ENCODE measurements around the gene PTPN20.
"Not testable (repeated sequence)": the region's sequence is repeated elsewhere in the genome, so short reads cannot be mapped to it uniquely, and the experiment has no call there.

PTPN20 gene, protein sequence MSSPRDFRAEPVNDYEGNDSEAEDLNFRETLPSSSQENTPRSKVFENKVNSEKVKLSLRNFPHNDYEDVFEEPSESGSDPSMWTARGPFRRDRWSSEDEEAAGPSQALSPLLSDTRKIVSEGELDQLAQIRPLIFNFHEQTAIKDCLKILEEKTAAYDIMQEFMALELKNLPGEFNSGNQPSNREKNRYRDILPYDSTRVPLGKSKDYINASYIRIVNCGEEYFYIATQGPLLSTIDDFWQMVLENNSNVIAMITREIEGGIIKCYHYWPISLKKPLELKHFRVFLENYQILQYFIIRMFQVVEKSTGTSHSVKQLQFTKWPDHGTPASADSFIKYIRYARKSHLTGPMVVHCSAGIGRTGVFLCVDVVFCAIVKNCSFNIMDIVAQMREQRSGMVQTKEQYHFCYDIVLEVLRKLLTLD

DNA sequence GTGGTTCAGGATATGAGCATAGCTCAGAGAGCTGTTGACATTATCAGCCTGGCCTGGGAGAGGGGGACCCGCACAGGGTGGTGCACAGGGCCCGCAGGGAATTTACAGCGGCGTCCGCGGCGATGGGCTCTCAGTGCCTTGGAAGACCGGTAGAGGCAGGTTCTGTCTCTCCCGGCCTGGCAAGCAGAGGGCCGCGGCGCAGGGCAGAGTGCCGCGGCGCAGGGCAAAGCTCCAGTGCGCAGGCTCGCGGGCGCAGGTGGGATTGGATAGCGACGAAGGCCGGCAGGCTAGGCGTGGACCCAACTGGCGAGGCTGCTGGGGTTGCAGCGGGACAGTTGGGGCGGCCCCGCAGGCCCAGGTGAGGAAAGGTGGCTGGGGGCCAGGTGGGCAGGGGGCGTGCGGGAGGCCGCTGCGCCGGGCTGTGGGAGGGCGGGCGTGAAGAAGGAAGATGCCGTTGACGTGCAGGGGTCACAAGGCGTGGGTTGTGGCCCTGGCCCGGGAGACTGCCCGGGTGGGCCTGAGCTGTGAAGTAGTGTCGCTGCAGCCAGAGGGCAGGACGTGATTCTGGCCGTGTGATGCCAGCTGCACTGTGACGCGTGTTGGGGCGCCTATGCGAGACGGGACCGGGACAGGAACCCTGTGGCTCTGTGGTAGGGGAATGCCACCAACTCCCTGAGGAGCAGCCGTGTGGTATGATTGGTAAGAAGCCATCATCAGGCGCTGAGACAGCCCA lies at the start of gene PTPN20:
TSS of gene PTPN20 (plus strand) at position 285 of the 733 bp plus-strand sequence. CDS start 21,072 bp downstream, outside the sequence.
- DNase-seq, result not testable (repeated sequence)

DNA sequence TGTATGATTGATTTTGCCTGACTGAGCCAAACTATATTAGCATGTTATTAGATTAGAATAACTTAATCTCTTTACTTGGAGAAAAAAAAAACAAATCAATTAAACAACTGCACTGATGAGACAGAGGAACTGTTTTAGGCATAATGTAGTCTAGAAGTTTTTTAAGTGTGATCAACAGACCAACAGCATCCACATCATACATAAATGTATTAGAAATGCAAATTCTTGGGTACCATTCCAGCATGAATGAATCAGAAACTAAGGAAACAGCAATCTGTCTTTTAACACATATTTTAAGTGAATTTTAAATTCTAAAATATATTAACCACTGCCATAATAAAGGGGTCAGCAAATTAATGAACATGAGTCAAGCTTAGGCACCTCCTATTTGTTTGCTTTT lies 41.5 kb upstream of the PTPN20 start:
- DNase-seq, result not testable (repeated sequence)

DNA sequence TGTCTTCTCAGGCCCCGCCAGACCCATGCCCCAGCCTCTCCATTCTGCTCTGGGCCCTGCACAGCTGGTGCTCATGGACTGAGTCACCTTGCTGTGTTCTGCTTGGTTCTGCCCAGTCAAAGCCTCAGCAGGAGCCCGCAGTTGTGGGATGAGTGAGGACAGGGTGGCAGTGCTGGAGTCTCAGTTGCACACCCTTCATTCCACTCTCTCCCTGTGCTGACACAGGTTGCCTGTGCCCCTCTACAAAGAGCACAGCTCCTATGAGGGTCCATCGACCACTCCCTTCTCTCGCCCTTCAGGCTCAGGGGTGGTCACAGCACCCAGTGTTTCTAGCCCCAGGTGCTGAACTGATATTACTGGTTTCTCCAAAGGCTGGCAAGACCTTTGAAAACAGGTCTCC lies 39.6 kb upstream of the PTPN20 start:
- DNase-seq, result not testable (repeated sequence)

DNA sequence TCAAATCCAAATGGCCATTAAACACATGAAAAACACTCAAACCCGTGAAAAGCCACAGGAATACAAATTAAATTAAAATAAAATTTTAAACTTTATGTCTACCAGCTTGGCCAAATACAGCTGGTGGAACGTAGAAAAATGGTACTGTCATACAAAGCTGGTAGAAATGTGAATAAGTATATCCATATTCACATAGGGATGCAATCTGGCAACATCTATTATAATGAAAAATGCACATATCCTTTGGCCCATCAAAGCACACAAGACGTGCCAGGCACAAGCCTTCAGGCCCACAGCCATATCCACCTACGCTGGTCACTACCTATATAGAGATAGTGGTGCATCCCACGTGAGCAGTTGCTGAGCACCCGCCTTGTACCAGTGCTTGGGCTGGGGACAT lies 35.9 kb upstream of the PTPN20 start:
- not testable (repeated sequence) for DNase-seq

DNA sequence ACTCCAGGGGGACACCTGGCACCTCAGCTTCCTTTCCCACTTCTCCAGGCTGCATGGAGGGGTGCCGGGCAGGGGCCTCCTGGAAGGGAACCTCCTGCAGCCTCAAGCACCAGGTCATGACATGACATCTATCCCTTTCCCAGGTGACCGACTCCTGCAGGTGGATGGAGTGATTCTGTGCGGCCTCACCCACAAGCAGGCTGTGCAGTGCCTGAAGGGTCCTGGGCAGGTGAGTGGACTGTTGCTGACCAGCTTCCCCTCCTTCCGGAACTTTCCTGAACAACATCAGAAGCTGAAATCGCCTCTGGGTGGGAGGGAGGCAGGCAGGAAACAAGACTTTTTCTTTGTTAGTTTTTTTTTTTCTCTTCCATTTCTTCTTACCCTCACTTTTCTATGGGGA lies 34.5 kb upstream of the PTPN20 start:
- DNase-seq, result not testable (repeated sequence)

DNA sequence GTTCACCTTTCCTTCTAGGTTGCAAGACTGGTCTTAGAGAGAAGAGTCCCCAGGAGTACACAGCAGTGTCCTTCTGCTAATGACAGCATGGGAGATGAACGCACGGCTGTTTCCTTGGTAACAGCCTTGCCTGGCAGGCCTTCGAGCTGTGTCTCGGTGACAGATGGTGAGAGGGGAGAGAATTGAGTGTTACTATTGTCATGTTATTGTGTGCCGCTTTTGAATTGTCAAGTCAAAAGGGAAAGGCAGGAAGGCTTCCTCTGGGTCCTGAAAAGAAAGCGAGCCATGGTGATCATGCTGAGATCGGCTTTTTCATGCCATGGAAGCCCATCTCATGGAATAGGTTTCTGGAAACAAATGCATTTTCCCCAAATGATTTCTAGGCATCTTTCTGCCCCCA lies 32.5 kb upstream of the PTPN20 start:
- DNase-seq, result peak; percentile 83

DNA sequence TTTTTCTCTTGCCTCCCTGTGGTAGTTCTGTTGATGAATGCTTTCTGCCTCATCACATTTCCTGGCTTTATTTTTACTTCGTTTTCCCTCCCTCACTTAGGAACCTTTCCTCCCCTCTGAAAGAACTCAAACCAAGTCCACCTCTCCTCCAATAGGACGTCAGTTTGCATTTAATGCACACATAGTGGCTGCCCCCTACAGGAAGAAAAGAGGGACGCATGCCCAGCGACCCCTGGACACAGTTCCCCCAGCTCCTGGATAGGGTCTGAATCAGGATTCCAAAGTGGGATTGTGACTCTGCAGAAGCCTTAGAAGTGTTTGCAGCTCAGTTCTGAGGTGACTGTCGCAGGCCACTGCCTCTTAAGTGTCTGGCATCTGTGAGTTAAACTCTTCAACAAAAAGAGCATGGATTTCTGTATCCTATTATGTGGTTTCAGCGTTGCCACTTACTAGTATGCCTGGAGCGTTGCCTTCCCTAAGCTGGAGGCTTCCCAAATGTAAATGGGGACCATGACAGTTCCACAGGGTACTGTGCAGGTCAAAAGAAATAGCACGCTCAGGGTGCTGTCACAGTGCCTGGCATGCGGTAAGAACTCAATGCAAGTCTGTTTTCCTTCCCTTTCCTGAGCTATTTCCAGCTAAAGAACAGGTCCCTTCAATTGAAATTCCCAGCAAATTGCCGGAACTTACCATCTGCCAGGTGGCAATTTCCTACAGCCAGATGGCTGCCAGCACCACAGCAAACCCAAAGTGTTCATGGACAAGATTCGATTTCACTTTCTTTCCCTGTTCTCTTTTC lies 20.2 kb upstream of the PTPN20 start:
- peak; percentile 31 for DNase-seq

DNA sequence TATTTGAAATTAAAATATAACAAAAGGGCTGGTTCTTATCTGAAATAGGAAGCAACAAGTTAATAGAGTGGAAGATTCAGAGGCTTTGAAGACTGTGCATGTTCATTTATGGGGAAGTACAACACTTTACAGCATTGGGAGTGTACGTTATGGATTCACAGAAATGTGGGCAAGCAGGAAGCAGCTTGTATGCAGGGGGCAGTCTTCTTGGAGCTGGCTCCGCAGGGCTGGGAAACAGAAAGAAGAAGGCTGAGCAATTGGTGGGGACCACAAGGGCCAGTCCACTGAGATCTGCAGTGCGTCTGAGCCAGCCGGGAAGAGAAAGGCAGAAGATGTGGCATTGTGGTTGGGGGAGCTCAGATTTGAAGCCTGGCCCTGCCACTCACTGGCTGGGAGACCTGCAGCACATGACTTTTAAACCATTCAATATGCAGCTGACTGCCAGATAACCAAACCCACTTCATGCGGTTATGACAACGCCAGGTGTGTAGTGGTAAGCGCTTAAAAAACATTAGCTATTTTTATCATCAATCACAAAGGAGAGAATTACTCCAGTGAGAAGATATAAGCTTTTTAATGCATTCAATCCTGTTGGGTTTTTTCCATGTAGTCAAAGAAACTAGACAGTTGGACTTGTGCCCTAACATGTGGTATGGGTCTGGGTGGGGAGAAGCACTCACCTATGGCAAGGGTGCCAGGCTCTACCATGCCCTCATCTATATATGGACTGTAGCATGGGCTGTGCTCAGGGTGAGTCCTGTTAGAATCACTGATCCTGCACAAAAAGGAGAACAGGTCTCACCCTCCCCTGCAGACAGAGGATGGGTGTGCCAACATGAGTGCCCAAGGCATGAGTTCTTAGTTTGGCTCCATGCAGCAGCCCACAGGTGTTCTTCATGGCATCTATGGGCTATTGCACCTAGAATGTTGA lies 14.2 kb upstream of the PTPN20 start:
- not testable (repeated sequence) for DNase-seq

DNA sequence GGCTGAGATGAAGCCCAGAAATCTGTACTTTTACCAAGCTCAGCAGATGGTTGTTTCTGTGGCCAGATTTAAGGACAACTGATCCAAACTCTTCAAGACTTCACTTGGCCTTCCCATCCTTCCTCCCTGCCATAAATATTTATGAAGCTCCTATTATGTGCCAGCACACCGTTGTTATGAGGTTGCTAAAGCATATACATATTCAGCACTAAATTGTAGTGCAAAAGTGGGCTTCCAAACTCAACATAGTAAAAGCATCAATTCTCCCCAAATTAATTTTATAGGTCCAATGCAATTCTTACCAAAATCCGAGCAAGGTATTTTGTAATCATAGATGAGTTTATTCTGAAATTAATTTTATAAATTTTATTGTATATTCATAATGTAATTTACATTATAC lies 10.0 kb upstream of the PTPN20 start:
- DNase-seq, result not testable (repeated sequence)

DNA sequence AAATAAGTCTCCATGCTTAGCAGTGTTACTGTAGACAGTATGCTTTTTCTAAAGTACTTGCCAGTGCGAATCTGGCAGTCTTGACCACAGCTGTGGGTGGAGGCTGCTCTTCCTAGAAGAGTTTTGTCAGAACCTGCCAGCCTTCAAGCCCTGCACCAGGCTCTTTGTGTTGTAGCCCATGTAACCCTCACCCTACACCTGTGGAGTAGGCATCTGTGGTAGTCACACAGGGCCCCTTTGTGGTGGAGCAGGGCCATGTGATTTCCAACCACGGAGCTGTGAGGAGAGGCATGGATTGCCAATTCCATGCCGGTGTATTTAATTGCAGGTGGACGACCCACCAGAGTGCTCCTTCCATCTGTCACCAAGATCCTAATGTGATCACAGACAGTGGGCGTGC lies 7.4 kb upstream of the PTPN20 start:
- DNase-seq, result not testable (repeated sequence)

DNA sequence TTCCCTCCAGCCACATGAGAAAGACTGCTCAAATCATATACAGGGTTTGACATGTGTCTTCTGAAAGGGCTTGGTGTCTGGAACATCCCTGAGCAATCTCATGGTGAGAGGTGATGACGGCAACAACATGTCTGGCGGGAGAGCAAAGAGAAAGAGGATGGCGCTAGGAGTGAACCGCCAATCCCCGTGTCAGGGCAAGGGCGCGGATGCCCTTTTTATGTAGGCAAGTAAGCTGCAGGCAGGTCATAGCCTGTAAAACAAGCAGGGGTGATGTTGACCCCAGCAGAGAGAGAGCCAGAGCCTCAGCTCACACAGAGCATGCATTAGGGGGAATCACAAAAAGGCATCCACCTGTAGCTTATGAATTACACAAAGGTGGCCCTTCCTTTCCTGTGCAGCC lies 4.9 kb upstream of the PTPN20 start:
- DNase-seq, result not testable (repeated sequence)

DNA sequence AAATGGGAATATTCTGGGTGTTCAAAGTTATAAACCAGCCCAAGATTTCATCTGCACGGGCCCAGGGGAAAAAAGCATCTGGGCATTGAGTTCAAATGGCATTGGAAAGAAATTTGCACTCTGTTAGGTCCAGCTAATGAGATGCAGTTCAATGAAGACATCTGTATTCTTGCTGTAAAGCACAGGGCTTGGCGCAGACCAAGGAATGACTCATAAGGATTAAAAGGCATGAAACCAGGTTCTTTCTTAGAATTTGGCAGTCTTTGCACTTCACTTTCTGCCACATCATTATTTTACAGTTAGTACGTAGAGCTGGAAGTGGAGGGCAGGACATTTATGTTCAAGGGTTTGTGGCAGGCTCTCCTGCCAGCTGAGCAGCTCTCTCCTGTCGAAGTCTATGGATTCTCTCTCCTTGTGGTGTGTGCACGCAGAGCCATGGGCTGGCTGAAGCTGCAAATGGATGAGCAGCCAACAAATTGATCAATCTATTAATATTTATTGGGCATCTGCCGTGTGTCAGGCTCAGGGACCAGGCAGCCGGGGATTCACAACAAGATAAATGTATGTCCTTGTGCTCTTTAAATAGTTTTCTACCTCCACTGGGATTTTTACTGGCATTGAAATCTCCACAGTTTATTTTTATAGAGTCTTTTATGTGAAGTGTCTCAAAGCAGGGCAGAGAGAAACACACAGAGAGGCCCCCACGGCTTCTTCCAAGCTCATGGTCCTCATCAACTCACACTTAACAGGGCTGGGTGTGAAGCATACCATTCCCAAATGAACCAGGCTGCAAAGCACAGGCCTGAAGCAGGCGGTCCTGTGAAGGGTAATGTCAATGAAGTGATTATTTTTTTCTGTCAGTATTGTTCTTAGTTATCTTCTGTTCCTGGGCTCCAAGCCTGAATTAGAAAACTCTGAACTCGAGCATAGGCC lies 3.8 kb upstream of the PTPN20 start:
- DNase-seq, result not testable (repeated sequence)

DNA sequence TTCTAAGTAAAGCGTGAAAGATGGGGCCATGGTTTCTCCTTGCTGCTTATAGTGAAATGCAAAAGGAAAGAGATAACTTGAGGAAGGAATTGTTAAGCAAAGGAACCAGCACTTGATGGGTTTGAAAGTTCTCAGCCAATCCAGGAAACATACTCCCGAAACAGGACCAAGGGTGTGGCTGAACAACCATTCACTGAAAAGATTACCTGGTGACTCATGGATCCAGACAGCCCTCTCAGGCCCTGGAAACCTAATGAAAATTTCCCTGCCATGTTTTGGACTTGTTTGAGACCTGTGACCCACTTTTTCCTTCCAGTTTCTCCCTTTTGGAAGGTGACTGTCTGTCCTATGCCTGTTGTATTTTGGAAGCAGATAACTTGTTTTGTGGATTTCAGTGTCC lies 11.3 kb downstream of the PTPN20 start:
- not testable (repeated sequence) for DNase-seq

DNA sequence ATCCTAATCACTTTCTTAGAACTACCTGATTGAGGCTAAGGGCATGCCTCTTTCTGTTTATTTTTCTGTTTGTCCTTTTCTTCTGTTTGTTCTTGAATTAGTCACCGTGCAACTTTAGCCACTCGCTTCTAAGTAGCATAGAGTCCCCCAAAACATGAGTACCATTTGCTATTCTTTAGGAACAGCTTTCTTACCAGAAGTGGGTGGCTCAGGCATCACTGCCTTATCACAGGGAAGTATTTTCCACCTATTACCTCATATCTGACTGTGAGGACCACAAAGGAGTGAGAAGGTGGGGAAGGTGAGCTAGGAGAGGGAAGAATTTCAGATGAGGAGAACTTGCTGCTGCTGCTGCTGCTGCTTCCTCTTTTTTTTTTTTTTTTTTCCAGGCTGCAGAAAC lies 13.9 kb downstream of the PTPN20 start:
- DNase-seq, result not testable (repeated sequence)

DNA sequence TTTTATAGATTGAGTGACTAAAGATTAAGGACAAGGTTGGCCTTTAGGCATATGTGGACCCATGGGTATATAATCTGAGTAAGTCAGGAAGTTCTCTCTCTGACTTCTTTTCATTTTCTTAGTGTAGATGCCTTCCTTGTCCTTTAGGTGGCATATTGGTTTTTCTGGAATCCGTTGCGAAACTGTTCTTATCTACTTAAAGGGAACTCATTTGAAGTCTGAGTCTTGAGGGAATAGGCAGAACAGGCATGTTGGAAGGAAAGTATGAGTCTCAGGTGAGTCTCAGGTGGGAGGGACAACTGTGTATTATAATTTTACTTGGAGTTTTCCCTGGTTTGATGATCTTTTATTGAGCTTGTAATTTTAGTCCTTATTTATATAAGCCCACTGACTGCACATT lies 14.6 kb downstream of the PTPN20 start:
- DNase-seq, result not testable (repeated sequence)

DNA sequence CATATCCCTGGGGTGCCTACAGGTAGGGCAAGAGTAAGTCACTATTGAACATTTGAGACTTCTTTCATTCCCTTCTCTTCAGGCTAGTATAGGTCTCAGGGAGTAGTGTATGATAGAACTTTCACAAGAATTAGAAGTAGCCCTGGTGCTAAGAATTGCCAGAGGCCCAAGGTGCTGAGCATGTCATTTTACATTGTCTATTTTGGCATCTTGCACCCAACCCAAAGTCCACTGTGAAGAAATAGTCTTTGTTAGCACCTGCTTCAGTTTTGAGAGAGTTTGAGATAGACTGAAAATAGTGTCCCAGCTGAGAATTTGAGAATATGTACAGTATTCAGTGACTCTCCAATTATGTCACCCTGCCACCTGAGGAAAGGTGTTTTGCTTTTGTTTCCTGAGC lies 17.6 kb downstream of the PTPN20 start:
- DNase-seq, result not testable (repeated sequence)

DNA sequence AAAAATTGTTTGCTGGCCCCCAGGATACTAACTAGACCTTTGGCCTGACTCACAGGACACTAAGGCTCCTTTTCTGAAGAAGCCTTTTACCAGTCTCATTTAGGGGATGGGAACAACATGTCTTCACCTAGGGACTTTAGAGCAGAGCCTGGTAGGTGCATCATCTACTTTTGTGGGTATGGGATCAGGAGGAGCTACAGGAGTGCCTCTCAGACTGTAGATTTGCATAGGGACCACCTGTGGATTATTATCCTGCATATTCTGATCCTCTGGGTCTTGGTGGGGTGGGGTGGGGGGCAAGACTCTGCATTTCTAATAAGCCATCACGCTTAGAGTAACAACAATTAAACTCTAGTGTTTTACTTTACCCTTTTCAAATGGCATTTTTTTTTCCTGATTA lies 21.2 kb downstream of the PTPN20 start:
- not testable (repeated sequence) for DNase-seq

DNA sequence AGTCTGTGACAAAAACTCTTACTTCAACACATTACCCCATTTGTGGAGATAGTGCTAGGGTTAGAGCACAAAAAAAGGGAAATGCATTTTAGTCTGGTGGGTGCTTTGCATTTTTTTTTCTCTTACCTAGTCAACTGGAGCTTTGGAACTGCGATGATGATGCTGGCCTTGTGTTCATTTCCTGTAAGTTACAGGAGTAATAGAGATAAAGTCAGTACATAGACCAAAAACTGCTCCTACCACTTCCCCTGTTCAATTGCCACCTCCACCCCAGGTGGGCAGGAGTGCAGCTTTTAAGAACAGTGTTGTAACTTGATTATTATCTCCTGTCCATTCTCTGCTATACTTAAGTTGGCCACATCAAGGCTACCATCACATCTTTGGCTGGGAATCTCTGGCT lies 29.9 kb downstream of the PTPN20 start:
- DNase-seq, result not testable (repeated sequence)

DNA sequence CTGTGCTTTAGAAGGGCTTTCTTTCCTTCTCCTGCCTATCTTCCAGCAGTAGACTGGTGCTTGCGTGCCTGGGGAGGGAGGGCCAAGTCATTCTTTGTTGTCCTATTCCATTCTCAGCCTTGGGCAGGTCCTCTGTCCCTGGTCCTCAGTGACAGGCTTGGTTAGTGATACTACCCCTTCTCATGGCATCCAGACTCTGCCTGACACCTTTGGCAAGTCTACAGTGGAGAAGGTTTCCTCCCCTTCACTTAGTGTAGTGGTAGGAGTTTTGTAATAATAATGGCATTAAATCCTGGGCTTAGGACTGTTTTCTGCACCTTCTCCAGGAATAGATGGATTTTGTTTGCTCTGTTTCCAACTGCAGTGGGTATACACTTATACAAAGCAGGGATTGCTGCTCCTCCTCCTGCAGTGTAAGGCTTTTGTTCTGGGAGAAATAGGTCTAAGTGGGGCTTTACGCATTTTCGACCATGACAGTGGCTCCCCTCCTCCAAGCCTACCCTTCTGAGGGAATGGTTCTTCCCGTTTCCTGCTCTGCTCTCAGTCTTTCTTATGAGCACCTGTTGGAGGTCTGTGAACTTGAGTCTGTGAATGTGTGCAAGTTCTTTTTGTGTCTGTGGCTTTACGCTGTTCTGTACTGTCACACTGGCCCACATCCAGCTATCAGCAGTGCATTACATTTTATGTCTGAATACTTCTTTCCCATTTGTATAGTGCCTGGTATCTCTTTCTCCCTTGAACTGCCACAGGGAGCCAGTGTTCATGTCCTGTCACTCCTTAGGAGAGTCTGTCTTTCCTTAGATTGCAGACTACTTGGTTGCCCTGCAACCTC lies 37.7 kb downstream of the PTPN20 start:
- not testable (repeated sequence) for DNase-seq

DNA sequence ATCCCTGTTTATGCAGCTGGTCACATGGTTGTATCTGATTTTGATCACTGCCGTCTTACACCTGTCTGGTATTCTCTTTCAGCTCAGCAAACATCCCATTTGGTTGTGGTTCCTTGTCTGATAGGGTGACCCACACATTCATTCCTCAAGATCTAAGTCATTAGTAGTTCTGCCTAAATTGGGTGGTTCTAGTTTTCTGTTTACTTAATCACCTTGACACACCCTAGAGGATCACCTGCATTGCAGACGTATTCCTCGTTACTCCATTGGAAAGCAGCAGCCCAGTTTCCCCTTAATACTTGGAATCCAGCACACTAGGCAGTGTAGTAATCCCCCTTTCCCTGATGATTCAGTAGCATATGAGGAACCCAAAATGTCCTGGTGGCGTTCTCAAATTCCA lies 41.3 kb downstream of the PTPN20 start:
- not testable (repeated sequence) for DNase-seq

Measured in NCI-H1694 treated with DMSO at 0.1 percent for 48 hours (cell line).